Activated CD4-positive, alpha-beta memory T cell treated with anti-CD3 and anti-CD28 coated beads, Interleukin-2, amount 10 ng/mL, durations not matched to agents 7 days and 5 days (primary cell): ENCODE measurements around the gene RELL2. TPM values are rescaled to one million over a fixed set of nuclear protein-coding genes. Genes with fewer than 3 reads are reported as not detected.

Experiments used
- CTCF ChIA-PET: fragments of 350-600 bp; sonication (Branson Sonifier 250); formaldehyde crosslinking; loops from one replicate; lab custom pipeline; 2021; ENCODE audit warnings: antibody characterized with exemption, inconsistent platforms; lab: Charles Lee
- POLR2A ChIA-PET: fragments of 350-600 bp; sonication (Branson Sonifier 250); formaldehyde crosslinking; loops from one replicate; lab custom pipeline; 2021; ENCODE audit warnings: antibody characterized with exemption; lab: Charles Lee
- DNase-seq: peaks from one replicate; pipeline ENCODE4 v3.0.0-alpha.2; 2020
- H3K27ac Mint-ChIP-seq: one replicate; pipeline ENCODE4 v1.8.0; 2021; ENCODE audit warnings: mild to moderate bottlenecking, mixed read lengths
- H3K27me3 Mint-ChIP-seq: one replicate; pipeline ENCODE4 v1.8.0; 2021; ENCODE audit warnings: mixed read lengths
- H3K36me3 Mint-ChIP-seq: one replicate; pipeline ENCODE4 v1.8.0; 2021; ENCODE audit warnings: low read depth, mixed read lengths
- H3K4me1 Mint-ChIP-seq: one replicate; pipeline ENCODE4 v1.8.0; 2021; ENCODE audit warnings: mixed read lengths
- H3K4me3 Mint-ChIP-seq: one replicate; pipeline ENCODE4 v1.8.0; 2021; ENCODE audit warnings: mild to moderate bottlenecking, mixed read lengths
- H3K9me3 Mint-ChIP-seq: one replicate; pipeline ENCODE4 v1.8.0; 2021; ENCODE audit warnings: mixed read lengths
- total RNA-seq, 2 experiments: library from RNA; stranded (reverse); gene quantifications; one replicate each; pipeline ENCODE4 v1.2.3, GENCODE V29; 2021

Gene RELL2
- total RNA-seq, 2 experiments from 2014 or later = 18.8 to 19.4 TPM

DNA sequence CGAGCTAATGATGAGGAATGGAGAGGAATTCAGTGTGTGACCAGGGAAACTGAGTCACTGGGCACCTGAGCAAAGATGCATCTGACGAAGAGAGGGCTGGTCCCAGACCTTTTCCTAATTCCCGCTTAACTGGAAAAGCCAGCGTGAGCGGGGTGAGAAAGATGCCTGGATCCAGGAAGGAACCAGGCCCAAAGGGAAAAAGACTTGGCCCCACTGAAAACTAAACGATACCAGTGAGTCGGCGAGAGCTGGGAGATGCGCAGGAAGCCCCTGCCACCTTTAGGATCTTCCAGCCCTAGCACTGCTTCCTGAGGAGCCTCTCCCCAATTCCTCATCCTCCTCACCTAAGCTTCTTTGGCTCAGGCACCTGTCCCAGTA lies 14.9 kb downstream of the RELL2 start:
- peak overlapping the region; percentile 98 for H3K4me3 Mint-ChIP-seq
- CTCF ChIA-PET = interaction anchor here (0.7 to 2.4 kb wide), 13 partner anchors 9 to 309 kb away, joined by 3 to 21 read pairs (median 7); partner anchors contain the start of genes DIAPH1, HDAC3 and RELL2
- H3K9me3 Mint-ChIP-seq = no peaks in the 10 kb centered on the region
- peaks cover 30% of the 10 kb centered on the region for H3K4me1 Mint-ChIP-seq
- H3K27ac Mint-ChIP-seq = peak overlapping the region; percentile 89
- no peak for DNase-seq
- H3K27me3 Mint-ChIP-seq = no peaks in the 10 kb centered on the region
- peaks cover 20% of the 10 kb centered on the region for H3K36me3 Mint-ChIP-seq
- POLR2A ChIA-PET = interaction anchor here (1.1 to 6.8 kb wide), 11 partner anchors 8 to 317 kb away, joined by 3 to 98 read pairs (median 7); partner anchors contain the start of genes DELE1, HDAC3, RELL2 and RNF14

DNA sequence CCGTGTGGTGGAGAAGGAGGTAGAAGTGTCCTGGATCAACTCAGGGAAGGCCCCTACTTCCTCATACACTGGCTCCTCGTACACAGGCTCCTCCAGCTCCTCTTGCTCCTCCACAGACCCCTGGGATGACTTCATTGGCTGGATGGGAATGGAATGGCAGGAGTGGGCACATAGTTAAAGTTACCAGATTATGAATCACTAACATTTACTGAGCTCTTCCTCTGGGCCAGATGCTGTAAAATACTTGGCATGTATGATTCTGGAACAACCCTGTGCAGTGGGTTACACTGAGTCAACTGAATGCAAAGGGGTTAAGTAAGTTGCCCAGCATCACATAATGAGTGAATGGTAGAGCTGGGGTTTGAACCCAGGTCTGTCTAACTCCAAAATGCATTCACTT lies 17.5 kb downstream of the RELL2 start:
- Mint-ChIP-seq H3K4me1 (peaks cover 29% of the 10 kb centered on the region), H3K4me3 (no peak overlapping the region)
- POLR2A ChIA-PET = interaction anchor here (0.6 to 1.4 kb wide), 3 partner anchors 9 to 268 kb away, joined by 3 to 4 read pairs (median 4); no protein-coding TSS in a partner anchor

DNA sequence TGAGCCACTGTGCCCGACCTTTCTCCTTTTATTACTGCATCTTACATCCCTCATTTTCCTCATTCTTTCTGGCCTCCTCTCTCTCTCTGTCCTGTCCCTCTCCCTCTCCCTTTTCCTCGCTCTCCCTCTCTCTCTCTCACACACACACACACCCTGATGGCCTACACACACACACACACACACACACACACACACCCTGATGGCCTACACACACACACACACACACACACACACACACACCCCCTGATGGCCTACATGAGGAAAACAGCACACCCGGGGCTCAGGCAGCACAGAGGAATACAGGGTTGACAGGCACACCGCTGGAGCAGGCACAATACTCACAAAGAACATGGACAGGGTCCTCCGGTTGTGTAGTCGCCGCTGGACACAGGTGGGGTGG lies 18.2 kb downstream of the RELL2 start:
- no peak for DNase-seq
- peaks cover 3% of the 10 kb centered on the region for H3K27me3 Mint-ChIP-seq
- H3K4me3 Mint-ChIP-seq = no peak overlapping the region
- CTCF ChIA-PET = interaction anchor here (0.7 kb wide), 1 partner anchor 304 kb away, joined by 3 read pairs; no protein-coding TSS in a partner anchor
- POLR2A ChIA-PET = interaction anchor here (0.6 kb wide), 1 partner anchor 268 kb away, joined by 4 read pairs; no protein-coding TSS in a partner anchor
- peaks cover 13% of the 10 kb centered on the region for H3K36me3 Mint-ChIP-seq
- peaks cover 22% of the 10 kb centered on the region for H3K4me1 Mint-ChIP-seq
- no peaks in the 10 kb centered on the region for H3K9me3 Mint-ChIP-seq
- no peak overlapping the region for H3K27ac Mint-ChIP-seq

More for the DNA sequence above, 17.5 kb downstream of the RELL2 start:
- no peak for DNase-seq
- peaks cover 16% of the 10 kb centered on the region for H3K36me3 Mint-ChIP-seq
- CTCF ChIA-PET = interaction anchor here (0.7 to 1.4 kb wide), 4 partner anchors 10 to 307 kb away, joined by 3 read pairs; no protein-coding TSS in a partner anchor
- H3K27me3 Mint-ChIP-seq = peaks cover 1% of the 10 kb centered on the region
- H3K27ac Mint-ChIP-seq = no peak overlapping the region
- no peaks in the 10 kb centered on the region for H3K9me3 Mint-ChIP-seq

- Mint-ChIP-seq H3K27me3 (peaks cover 3% of the 10 kb centered on the region), H3K9me3 (no peaks in the 10 kb centered on the region), H3K27ac (no peak overlapping the region), H3K4me1 (peaks cover 13% of the 10 kb centered on the region), H3K4me3 (no peak overlapping the region), H3K36me3 (peaks cover 13% of the 10 kb centered on the region)
- ChIA-PET POLR2A (interaction anchor here (2.7 kb wide), 1 partner anchor 19 kb away, joined by 12 read pairs; the partner anchor contains the start of genes HDAC3 and RELL2), CTCF (interaction anchor here (1.1 to 1.9 kb wide), 3 partner anchors 9 to 36 kb away, joined by 3 to 5 read pairs (median 4); no protein-coding TSS in a partner anchor)
- DNase-seq = no peak
Observed at GRCh38 chr5:141656396-141656795, 19.6 kb downstream of the RELL2 start.

DNA sequence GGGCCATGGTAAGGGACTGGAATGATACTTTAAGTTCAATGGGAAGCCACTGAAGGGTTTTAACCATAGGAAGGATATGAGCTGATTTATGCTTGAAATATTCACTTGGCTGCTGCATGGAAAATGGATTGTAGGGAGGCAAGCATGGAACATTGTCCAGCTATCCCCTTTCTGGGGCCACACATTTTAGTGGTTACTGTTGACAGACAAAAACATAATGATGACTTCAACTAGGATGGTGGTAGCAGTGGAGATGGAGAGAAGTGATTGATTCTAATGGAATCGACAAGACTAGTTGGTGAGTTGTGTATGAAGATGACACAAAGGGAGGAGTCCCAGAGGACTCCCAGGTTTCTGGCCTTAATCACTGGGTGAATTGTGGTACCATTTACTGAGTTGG lies 20.6 kb downstream of the RELL2 start:
- Mint-ChIP-seq H3K4me3 (no peak overlapping the region), H3K27ac (no peak overlapping the region), H3K27me3 (peaks cover 3% of the 10 kb centered on the region), H3K4me1 (peaks cover 3% of the 10 kb centered on the region), H3K9me3 (no peaks in the 10 kb centered on the region), H3K36me3 (peaks cover 11% of the 10 kb centered on the region)
- ChIA-PET CTCF (interaction anchor here (1.1 to 3.0 kb wide), 4 partner anchors 12 to 303 kb away, joined by 4 to 9 read pairs (median 7); partner anchors contain the start of gene PCDH1), POLR2A (interaction anchor here (1.0 to 2.7 kb wide), 3 partner anchors 9 to 20 kb away, joined by 3 to 12 read pairs (median 3); partner anchors contain the start of genes HDAC3 and RELL2)
- DNase-seq = no peak

DNA sequence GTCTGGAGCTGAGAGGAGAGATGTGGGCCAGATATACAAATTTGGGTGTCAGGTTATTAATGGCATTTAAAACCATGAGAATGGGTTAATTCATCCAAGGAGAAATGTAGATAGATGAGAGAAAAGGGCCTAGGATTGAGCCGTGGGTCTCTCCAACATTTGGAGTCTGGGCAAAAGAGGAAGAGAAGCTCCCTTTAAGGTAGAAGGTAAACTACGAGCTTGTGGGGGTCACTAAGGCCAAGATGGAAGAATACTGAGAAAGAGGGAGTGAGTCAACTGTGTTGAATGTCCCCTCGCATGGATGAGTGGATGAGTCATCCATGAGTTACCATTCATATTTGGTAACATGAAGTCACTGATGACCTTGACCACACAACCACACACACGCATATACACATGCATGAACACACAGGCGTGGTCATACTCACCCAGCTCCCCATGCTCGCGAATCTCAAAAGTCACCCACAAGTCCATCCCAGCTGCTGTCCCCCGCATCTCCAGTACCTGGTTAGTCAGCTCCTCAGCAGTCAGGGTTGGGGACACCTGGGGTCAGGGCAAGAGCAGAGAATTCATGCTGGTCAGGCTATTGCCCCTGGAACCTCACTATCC lies 21.2 kb downstream of the RELL2 start:
- Mint-ChIP-seq H3K9me3 (no peaks in the 10 kb centered on the region), H3K4me3 (no peak overlapping the region), H3K27me3 (peaks cover 3% of the 10 kb centered on the region), H3K27ac (no peak overlapping the region), H3K4me1 (peaks cover 3% of the 10 kb centered on the region), H3K36me3 (peaks cover 11% of the 10 kb centered on the region)
- peak; percentile 27 for DNase-seq
- POLR2A ChIA-PET = interaction anchor here (0.7 to 2.7 kb wide), 5 partner anchors 8 to 21 kb away, joined by 3 to 12 read pairs (median 3); partner anchors contain the start of genes HDAC3 and RELL2
- CTCF ChIA-PET = interaction anchor here (1.7 to 3.0 kb wide), 4 partner anchors 11 to 303 kb away, joined by 5 to 9 read pairs (median 8); partner anchors contain the start of gene PCDH1

- H3K9me3 Mint-ChIP-seq = no peaks in the 10 kb centered on the region
- H3K27ac Mint-ChIP-seq = no peak overlapping the region
- POLR2A ChIA-PET = no interaction called here
- H3K27me3 Mint-ChIP-seq = peaks cover 3% of the 10 kb centered on the region
- CTCF ChIA-PET = interaction anchor here (1.3 to 12.1 kb wide), 3 partner anchors 10 to 299 kb away, joined by 7 to 67 read pairs (median 8); no protein-coding TSS in a partner anchor
- H3K4me1 Mint-ChIP-seq = peaks cover 8% of the 10 kb centered on the region
- H3K36me3 Mint-ChIP-seq = peaks cover 7% of the 10 kb centered on the region
- no peak overlapping the region for H3K4me3 Mint-ChIP-seq
- DNase-seq = no peak
Observed at GRCh38 chr5:141662028-141662427, 25.2 kb downstream of the RELL2 start.

GRCh38 chr5:141663506-141663905 lies 26.7 kb downstream of the RELL2 start:
- Mint-ChIP-seq H3K4me3 (no peak overlapping the region), H3K9me3 (no peaks in the 10 kb centered on the region), H3K27me3 (peaks cover 3% of the 10 kb centered on the region), H3K4me1 (peaks cover 5% of the 10 kb centered on the region), H3K36me3 (no peaks in the 10 kb centered on the region), H3K27ac (no peak overlapping the region)
- ChIA-PET CTCF (interaction anchor here (0.7 to 12.1 kb wide), 7 partner anchors 12 to 298 kb away, joined by 3 to 67 read pairs (median 8); partner anchors contain the start of genes FCHSD1, HDAC3, PCDH1 and RELL2), POLR2A (no interaction called here)
- DNase-seq = no peak

GRCh38 chr5:141664733-141665461 lies 28.1 kb downstream of the RELL2 start:
- DNase-seq = peak; percentile 80
- no peaks in the 10 kb centered on the region for H3K9me3 Mint-ChIP-seq
- ChIA-PET CTCF (interaction anchor here (0.7 to 12.1 kb wide), 30 partner anchors 9 to 326 kb away, joined by 3 to 67 read pairs (median 4); partner anchors contain the start of genes FCHSD1, HDAC3, PCDH1 and RELL2), POLR2A (interaction anchor here (0.6 to 1.4 kb wide), 5 partner anchors 11 to 304 kb away, joined by 3 read pairs; partner anchors contain the start of genes FCHSD1 and RNF14)
- no peak overlapping the region for H3K4me3 Mint-ChIP-seq
- H3K27me3 Mint-ChIP-seq = no peaks in the 10 kb centered on the region
- no peak overlapping the region for H3K27ac Mint-ChIP-seq
- no peaks in the 10 kb centered on the region for H3K36me3 Mint-ChIP-seq
- peaks cover 5% of the 10 kb centered on the region for H3K4me1 Mint-ChIP-seq

GRCh38 chr5:141665995-141666940 lies 29.5 kb downstream of the RELL2 start:
- H3K27ac Mint-ChIP-seq = no peak overlapping the region
- H3K4me3 Mint-ChIP-seq = no peak overlapping the region
- no peak for DNase-seq
- POLR2A ChIA-PET = interaction anchor here (0.7 to 1.4 kb wide), 3 partner anchors 9 to 295 kb away, joined by 3 to 4 read pairs (median 3); no protein-coding TSS in a partner anchor
- CTCF ChIA-PET = interaction anchor here (0.7 to 12.1 kb wide), 7 partner anchors 26 to 295 kb away, joined by 3 to 67 read pairs (median 4); partner anchors contain the start of gene PCDH1
- H3K27me3 Mint-ChIP-seq = no peaks in the 10 kb centered on the region
- H3K36me3 Mint-ChIP-seq = no peaks in the 10 kb centered on the region
- no peaks in the 10 kb centered on the region for H3K9me3 Mint-ChIP-seq
- peaks cover 5% of the 10 kb centered on the region for H3K4me1 Mint-ChIP-seq

DNA sequence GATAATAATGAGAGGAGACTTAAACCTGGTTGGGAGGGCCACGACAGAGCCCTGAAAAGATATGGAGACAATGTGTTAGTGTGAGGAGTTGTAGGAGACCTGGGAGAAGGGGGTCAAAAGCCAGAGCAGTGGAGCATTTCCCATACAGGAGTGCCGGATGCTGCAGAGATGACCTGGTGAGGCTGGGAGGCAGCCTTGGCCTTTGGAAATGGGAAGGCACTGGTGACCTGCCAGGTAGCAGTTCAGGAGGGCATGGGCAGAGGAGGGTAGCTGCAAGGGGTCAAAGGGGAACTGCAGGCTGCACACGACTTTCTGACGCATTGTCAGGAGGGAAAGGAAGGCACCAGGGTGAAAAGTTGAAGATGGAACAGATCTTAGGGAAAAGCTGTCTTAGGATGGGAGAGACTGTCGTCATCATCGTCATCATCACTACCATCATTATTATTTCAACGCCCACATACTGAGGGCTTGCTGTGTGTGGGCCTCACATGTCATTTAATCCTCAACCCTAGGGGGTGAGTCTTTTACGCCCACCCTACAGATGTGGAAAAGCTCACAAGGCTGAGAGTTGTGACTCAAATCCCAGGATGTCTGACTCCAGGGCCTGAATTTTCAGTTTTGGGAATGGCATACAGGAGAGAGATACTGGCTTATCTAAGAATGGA lies 31.9 kb downstream of the RELL2 start:
- Mint-ChIP-seq H3K27me3 (no peaks in the 10 kb centered on the region), H3K27ac (no peak overlapping the region), H3K9me3 (no peaks in the 10 kb centered on the region), H3K4me3 (no peak overlapping the region), H3K4me1 (peaks cover 5% of the 10 kb centered on the region), H3K36me3 (no peaks in the 10 kb centered on the region)
- POLR2A ChIA-PET = interaction anchor here (1.2 to 3.1 kb wide), 3 partner anchors 14 to 272 kb away, joined by 3 to 13 read pairs (median 3); partner anchors contain the start of gene ARAP3
- CTCF ChIA-PET = interaction anchor here (0.8 to 12.1 kb wide), 9 partner anchors 10 to 292 kb away, joined by 3 to 67 read pairs (median 4); partner anchors contain the start of gene DELE1
- no peak for DNase-seq
